T-cell (primary cell): ENCODE measurements around the gene LIPT2. TPM values are rescaled to one million over a fixed set of nuclear protein-coding genes. Genes with fewer than 3 reads are reported as not detected.

Experiments used
- ATAC-seq, 4 experiments: fragments of 200-7000 bp in 3 of 4; fragments of 150-1000 bp in 1 of 4; cut with Tn5 transposase; replicated peaks in 1 of 4; 1 replicate in 3 of 4; 2 replicates in 1 of 4; pipeline ENCODE4 v1.10.0; 2021; ENCODE audit warnings: moderate library complexity in 3 of 4, mild to moderate bottlenecking in 2 of 4, moderate number of reproducible peaks in 1 of 4
- CTCF ChIA-PET, 2 donors: fragments of 300-600 bp; sonication (Branson Sonifier 250); formaldehyde crosslinking; loops; one replicate each; lab custom pipeline; 2022; ENCODE audit warnings: antibody characterized with exemption in 2 of 2; lab: Charles Lee
- POLR2A ChIA-PET, 2 donors: fragments of 300-600 bp; sonication (Branson Sonifier 250); formaldehyde crosslinking; loops; one replicate each; lab custom pipeline; 2022; ENCODE audit warnings: antibody characterized with exemption in 2 of 2; lab: Charles Lee
- DNase-seq, 35 experiments: peaks; one replicate each; pipeline versions ENCODE4 v3.0.0 to v3.0.0-alpha.2; 2013 to 2023
- H3K27ac ChIP-seq: one replicate; pipeline ENCODE4 v1.5.1; 2013; ENCODE audit warnings: low read length
- H3K27me3 ChIP-seq, 2 experiments: replicated peaks in 1 of 2; 1 replicate in 1 of 2; 2 replicates in 1 of 2; pipeline versions ENCODE4 v1.6.1 to v1.7.0; 2013; ENCODE audit warnings: low read length in 1 of 2, mixed read lengths in 1 of 2; ENCODE audit not compliant: control insufficient read depth in 2 of 2, insufficient read depth in 2 of 2; ENCODE audit errors: extremely low read depth in 1 of 2
- H3K36me3 ChIP-seq, 2 donors: 1 replicate in 1 of 2; 2 replicates in 1 of 2; pipeline versions ENCODE4 v1.6.1 to v1.7.0; 2013; ENCODE audit warnings: low read length in 1 of 2; ENCODE audit not compliant: control insufficient read depth in 2 of 2, insufficient read depth in 1 of 2; ENCODE audit errors: extremely low read depth in 1 of 2
- H3K4me1 ChIP-seq, 2 experiments: 1 replicate in 1 of 2; 2 replicates in 1 of 2; pipeline versions ENCODE4 v1.6.1 to v1.7.0; 2013; ENCODE audit warnings: low read length in 2 of 2, mixed read lengths in 1 of 2; ENCODE audit not compliant: insufficient read depth in 2 of 2, control insufficient read depth in 1 of 2; ENCODE audit errors: extremely low read depth in 1 of 2
- H3K4me3 ChIP-seq, 2 donors: 1 replicate in 1 of 2; 2 replicates in 1 of 2; pipeline versions ENCODE4 v1.5.1 to v1.7.0; 2013; ENCODE audit warnings: mild to moderate bottlenecking in 2 of 2, low read length in 1 of 2, moderate library complexity in 1 of 2; ENCODE audit not compliant: control insufficient read depth in 1 of 2; ENCODE audit errors: extremely low read depth in 1 of 2
- H3K9me3 ChIP-seq: 2 replicates; pipeline ENCODE4 v1.7.0; 2013
- H3K27ac Mint-ChIP-seq, 2 donors: one replicate each; pipeline ENCODE4 v1.8.0; 2020 to 2021; ENCODE audit warnings: mild to moderate bottlenecking in 2 of 2, mixed read lengths in 2 of 2
- H3K27me3 Mint-ChIP-seq, 2 donors: one replicate each; pipeline ENCODE4 v1.8.0; 2021 to 2022; ENCODE audit warnings: mixed read lengths in 2 of 2
- H3K36me3 Mint-ChIP-seq: one replicate; pipeline ENCODE4 v1.8.0; 2021; ENCODE audit warnings: mixed read lengths
- H3K4me1 Mint-ChIP-seq, 3 donors: one replicate each; pipeline ENCODE4 v1.8.0; 2020 to 2022; ENCODE audit warnings: mixed read lengths in 3 of 3, mild to moderate bottlenecking in 1 of 3
- H3K4me3 Mint-ChIP-seq, 3 donors: one replicate each; pipeline ENCODE4 v1.8.0; 2020 to 2022; ENCODE audit warnings: mild to moderate bottlenecking in 3 of 3, mixed read lengths in 3 of 3, moderate library complexity in 3 of 3
- H3K9me3 Mint-ChIP-seq, 3 donors: one replicate each; pipeline ENCODE4 v1.8.0; 2020 to 2022; ENCODE audit warnings: mixed read lengths in 3 of 3
- WGBS: methylation state at CpG from one replicate; pipeline ENCODE4 v1.1.5; 2013; ENCODE audit warnings: missing lambda C conversion rate; ENCODE audit not compliant: insufficient coverage; 5-methylcytosine and 5-hydroxymethylcytosine counted together
- total RNA-seq, 35 experiments: library from RNA in 6 of 35; stranded (reverse) in 6 of 35; fragments of 120-200 nt in 1 of 35; gene quantifications; one replicate each; pipeline versions ENCODE4 v1.2.1 to v1.2.4 and lab custom pipeline; 2013 to 2026

The LIPT2 gene
- total RNA-seq, 5 donors from 2014 or later (not counting 1 experiment from before 2014, with no cell fraction given), result 8.9 to 16.1 (median 11.5) TPM

GRCh38 chr11:74476536-74476935, 17.0 kb downstream of the LIPT2 start:
- Mint-ChIP-seq H3K4me1 (no peaks in the 10 kb centered on the region), H3K27me3 (peaks cover 6 to 9% of the 10 kb centered on the region in 2 donors), H3K4me3 (no peak overlapping the region), H3K36me3 (no peaks in the 10 kb centered on the region), H3K27ac (no peak overlapping the region), H3K9me3 (no peaks in the 10 kb centered on the region)
- no peaks in the 10 kb centered on the region for H3K9me3 ChIP-seq
- no peaks in the 10 kb centered on the region for H3K36me3 ChIP-seq
- H3K4me1 ChIP-seq, result no peaks in the 10 kb centered on the region
- 83% methylated on average over 1 of the region's 2 CpGs for WGBS
- ChIA-PET POLR2A (no interaction called here), CTCF (interaction anchor here in 1 of 2 donors (0.6 kb wide), 1 partner anchor 22 kb away, joined by 3 read pairs; no protein-coding TSS in a partner anchor)
- peaks cover 0 to 11% of the 10 kb centered on the region in 2 experiments for H3K27me3 ChIP-seq
- DNase-seq (no peak), ATAC-seq (no peak)
- no peak overlapping the region for H3K4me3 ChIP-seq
- H3K27ac ChIP-seq, result no peak overlapping the region

DNA sequence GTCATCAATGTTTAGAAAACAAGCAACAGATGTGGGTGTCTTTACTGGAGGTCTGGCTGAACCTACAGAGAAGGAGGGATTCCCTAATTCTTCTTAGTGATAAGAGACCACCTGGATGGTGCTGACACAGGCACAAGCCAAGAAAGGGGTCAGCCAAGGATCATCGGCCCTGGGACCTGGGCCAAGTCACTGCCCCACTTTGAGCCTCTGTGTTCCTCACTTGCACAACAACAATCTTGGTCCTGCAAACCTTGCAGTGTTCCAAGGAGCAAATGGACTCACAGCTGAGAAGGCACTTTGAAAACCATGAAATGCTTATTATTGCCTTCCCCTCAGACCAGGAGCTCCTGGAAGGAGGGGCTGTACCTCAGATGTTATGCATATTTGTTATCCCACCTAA, 19.2 kb downstream of the LIPT2 start:
- H3K36me3 ChIP-seq, result no peaks in the 10 kb centered on the region
- Mint-ChIP-seq H3K27me3 (peaks cover 6 to 12% of the 10 kb centered on the region in 2 donors), H3K36me3 (no peaks in the 10 kb centered on the region), H3K4me1 (no peaks in the 10 kb centered on the region), H3K4me3 (no peak overlapping the region), H3K27ac (no peak overlapping the region), H3K9me3 (no peaks in the 10 kb centered on the region)
- no peaks in the 10 kb centered on the region for H3K9me3 ChIP-seq
- WGBS, result 60% methylated on average over 1 of the region's 1 CpG
- CTCF ChIA-PET, result no interaction called here
- DNase-seq (no peak), ATAC-seq (no peak)
- H3K4me1 ChIP-seq, result no peaks in the 10 kb centered on the region
- H3K27ac ChIP-seq, result no peak overlapping the region
- POLR2A ChIA-PET, result no interaction called here
- H3K4me3 ChIP-seq, result no peak overlapping the region
- H3K27me3 ChIP-seq, result peaks cover 0 to 13% of the 10 kb centered on the region in 2 experiments

DNA sequence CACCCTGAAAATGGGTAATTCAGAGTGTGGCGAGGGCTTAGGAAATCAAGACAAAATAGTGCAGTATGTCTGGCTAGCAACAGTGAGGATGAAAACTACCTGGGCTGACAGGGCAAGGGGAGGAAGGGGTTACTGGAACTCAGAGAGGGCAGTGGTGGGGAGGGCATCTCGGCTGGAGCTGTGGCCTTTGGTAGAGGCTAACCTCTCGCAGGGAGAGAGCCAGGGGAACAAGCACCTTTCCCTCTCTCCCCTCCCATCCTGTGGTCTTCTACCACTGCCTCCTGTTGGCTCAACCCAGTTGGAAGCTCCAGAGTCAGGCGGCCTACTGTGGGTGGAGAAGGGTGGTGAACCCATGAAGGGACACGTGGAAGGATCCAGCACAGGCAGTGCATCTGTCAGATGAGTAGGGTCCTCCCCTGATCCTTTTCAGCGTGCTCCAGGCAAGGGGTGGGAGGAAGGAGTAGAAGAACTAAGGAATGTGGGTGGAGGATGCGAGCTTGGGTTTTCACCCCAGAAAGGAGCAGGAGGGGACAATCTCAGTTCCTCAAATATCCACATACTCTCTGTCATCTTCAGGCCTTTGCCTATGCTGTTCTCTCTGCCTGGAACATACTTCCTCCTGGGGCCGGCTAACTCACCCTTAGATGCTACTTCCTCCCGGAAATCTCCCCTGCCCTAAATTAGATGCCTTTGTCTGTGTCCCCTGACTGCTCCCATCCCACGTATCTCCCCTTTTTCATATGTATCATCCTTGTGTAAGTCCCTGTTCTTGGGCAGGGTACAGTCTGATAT, 19.9 kb downstream of the LIPT2 start:
- DNase-seq, result no peak
- WGBS, result 61% methylated on average over 4 of the region's 10 CpGs
- no peak overlapping the region for H3K27ac ChIP-seq
- H3K9me3 ChIP-seq, result no peaks in the 10 kb centered on the region
- H3K27me3 Mint-ChIP-seq, result peaks cover 8 to 15% of the 10 kb centered on the region in 2 donors
- H3K36me3 Mint-ChIP-seq, result no peaks in the 10 kb centered on the region
- peaks cover 0 to 13% of the 10 kb centered on the region in 2 experiments for H3K27me3 ChIP-seq
- ChIA-PET POLR2A (no interaction called here), CTCF (interaction anchor here in 1 of 2 donors (0.6 kb wide), 2 partner anchors 83 to 351 kb away, joined by 4 to 7 read pairs; no protein-coding TSS in a partner anchor)
- H3K9me3 Mint-ChIP-seq, result no peaks in the 10 kb centered on the region
- no peak for ATAC-seq
- H3K36me3 ChIP-seq, result no peaks in the 10 kb centered on the region
- no peak overlapping the region for H3K4me3 ChIP-seq
- no peak overlapping the region for H3K27ac Mint-ChIP-seq
- no peaks in the 10 kb centered on the region for H3K4me1 Mint-ChIP-seq
- no peak overlapping the region for H3K4me3 Mint-ChIP-seq
- no peaks in the 10 kb centered on the region for H3K4me1 ChIP-seq

DNA sequence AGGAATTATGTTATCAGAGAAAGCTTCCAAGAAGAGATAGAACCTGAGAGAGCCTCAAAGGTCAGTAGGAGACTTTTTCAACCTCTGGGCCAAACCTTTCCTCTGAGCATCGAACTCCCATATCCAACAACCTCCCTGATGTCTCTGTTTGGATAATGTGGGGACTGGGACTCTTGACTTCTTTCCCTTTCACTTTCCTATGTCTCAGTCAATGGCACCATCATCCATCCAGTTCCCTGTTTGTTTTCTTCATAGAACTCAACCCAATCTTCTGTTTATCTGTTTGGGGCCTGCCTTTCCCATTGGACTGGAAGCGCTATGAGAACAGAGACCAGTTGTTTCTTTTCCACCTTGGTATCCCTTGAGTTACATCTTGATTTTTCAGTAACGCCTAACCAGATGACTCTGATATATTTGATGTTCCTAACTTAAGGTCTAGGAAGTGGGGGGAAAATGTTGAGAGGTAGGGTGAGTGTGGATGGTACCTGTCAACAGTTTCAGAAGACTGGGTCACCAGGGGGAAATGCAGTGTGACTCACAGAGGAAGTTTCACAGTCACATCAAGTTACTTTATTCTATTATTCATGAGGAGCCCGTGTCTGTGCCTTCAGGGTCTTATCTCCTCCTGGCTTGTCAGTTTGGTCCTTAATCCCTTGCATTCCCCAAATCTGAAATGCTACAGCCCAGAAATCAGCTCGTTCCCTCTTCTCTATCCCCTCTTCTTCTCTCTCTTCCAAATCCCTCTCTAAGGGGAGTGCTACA, 21.7 kb downstream of the LIPT2 start:
- Histone ChIP-seq H3K4me3 (no peak overlapping the region), H3K27me3 (peaks cover 0 to 26% of the 10 kb centered on the region in 2 experiments), H3K27ac (no peak overlapping the region), H3K9me3 (no peaks in the 10 kb centered on the region), H3K4me1 (peaks cover 0 to 7% of the 10 kb centered on the region in 2 experiments), H3K36me3 (no peaks in the 10 kb centered on the region)
- no peak overlapping the region for H3K27ac Mint-ChIP-seq
- peaks cover 0 to 6% (median 4%) of the 10 kb centered on the region in 3 donors for H3K4me1 Mint-ChIP-seq
- peaks cover 20 to 28% of the 10 kb centered on the region in 2 donors for H3K27me3 Mint-ChIP-seq
- no CpG with 5 or more reads among the region's 5 CpGs for WGBS
- no peak overlapping the region for H3K4me3 Mint-ChIP-seq
- no peaks in the 10 kb centered on the region for H3K36me3 Mint-ChIP-seq
- POLR2A ChIA-PET, result interaction anchor here in 1 of 2 donors (0.5 kb wide), 1 partner anchor 239 kb away, joined by 9 read pairs; no protein-coding TSS in a partner anchor
- CTCF ChIA-PET, result no interaction called here
- ATAC-seq, result no peak
- DNase-seq, result no peak
- no peaks in the 10 kb centered on the region for H3K9me3 Mint-ChIP-seq

DNA sequence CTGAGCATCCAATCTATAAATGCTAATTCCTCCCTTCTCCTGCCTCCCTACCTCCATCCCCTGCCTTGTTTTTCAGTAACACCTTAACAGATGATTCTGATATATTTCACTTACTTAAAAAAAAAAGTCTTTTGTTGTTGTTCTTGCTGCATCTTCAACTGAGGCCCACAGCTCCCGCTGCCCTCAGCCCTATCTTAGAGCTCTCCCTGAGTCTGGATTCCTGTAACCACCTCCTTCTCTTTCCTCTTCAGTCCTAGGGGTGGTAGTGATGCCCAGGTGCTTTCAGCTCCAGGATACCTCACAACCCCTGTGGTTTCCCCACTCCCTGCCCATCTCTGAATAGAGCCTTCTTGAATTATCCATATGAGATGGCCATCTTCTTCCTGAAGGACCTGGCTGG, 22.5 kb downstream of the LIPT2 start:
- H3K4me3 Mint-ChIP-seq, result no peak overlapping the region
- no peak for ATAC-seq
- POLR2A ChIA-PET, result no interaction called here

DNA sequence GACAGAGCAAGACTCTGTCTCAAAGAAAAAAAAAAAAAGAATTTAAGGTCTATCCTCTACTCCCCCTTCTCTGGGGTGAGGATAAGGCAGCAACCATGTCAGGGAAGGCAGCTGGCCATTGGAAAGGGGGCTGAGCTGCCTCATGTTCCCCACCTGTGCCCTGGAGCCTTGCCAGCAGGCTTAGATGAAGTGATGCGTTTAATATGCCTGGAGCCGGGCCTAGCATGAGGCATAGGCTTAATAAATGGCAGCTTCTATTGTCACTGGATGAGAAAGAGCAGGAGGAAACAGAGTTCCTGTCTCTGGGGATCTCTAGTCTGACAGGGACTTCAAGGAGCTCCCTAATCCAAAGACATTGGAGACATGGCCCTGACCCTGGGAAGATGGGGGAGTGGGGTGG, 23.0 kb downstream of the LIPT2 start:
- H3K27me3 ChIP-seq, result peaks cover 0 to 30% of the 10 kb centered on the region in 2 experiments
- H3K27me3 Mint-ChIP-seq, result peaks cover 33 to 38% of the 10 kb centered on the region in 2 donors
- H3K4me3 Mint-ChIP-seq, result no peak overlapping the region
- peaks cover 0 to 8% of the 10 kb centered on the region in 2 experiments for H3K4me1 ChIP-seq
- no peaks in the 10 kb centered on the region for H3K36me3 Mint-ChIP-seq
- peaks cover 0 to 11% (median 4%) of the 10 kb centered on the region in 3 donors for H3K4me1 Mint-ChIP-seq
- no peak for ATAC-seq
- no peaks in the 10 kb centered on the region for H3K9me3 Mint-ChIP-seq
- no peak overlapping the region for H3K27ac Mint-ChIP-seq
- CTCF ChIA-PET, result interaction anchor here in 1 of 2 donors (1.1 kb wide), 1 partner anchor 21 kb away, joined by 3 read pairs; no protein-coding TSS in a partner anchor
- H3K9me3 ChIP-seq, result no peaks in the 10 kb centered on the region
- no peaks in the 10 kb centered on the region for H3K36me3 ChIP-seq
- POLR2A ChIA-PET, result no interaction called here
- DNase-seq, result no peak
- WGBS, result 100% methylated on average over 1 of the region's 2 CpGs
- H3K27ac ChIP-seq, result no peak overlapping the region
- H3K4me3 ChIP-seq, result no peak overlapping the region

More for the DNA sequence above, 22.5 kb downstream of the LIPT2 start:
- H3K27ac ChIP-seq, result no peak overlapping the region
- H3K36me3 Mint-ChIP-seq, result no peaks in the 10 kb centered on the region
- peaks cover 0 to 8% of the 10 kb centered on the region in 2 experiments for H3K4me1 ChIP-seq
- H3K9me3 ChIP-seq, result no peaks in the 10 kb centered on the region
- no peak overlapping the region for H3K27ac Mint-ChIP-seq
- no peaks in the 10 kb centered on the region for H3K9me3 Mint-ChIP-seq
- no peaks in the 10 kb centered on the region for H3K36me3 ChIP-seq
- no peak overlapping the region for H3K4me3 ChIP-seq
- CTCF ChIA-PET, result no interaction called here
- peaks cover 0 to 30% of the 10 kb centered on the region in 2 experiments for H3K27me3 ChIP-seq
- H3K27me3 Mint-ChIP-seq, result peaks cover 28 to 33% of the 10 kb centered on the region in 2 donors
- peaks cover 0 to 11% (median 4%) of the 10 kb centered on the region in 3 donors for H3K4me1 Mint-ChIP-seq
- WGBS, result no CpG with 5 or more reads among the region's 1 CpG
- no peak for DNase-seq
